Omental fat pad (tissue), 4 donors: Measurements from ENCODE around the gene C10orf143. TPM values are rescaled to one million over a fixed set of nuclear protein-coding genes. Genes with fewer than 3 reads are reported as not detected.

Source experiments
- ATAC-seq: fragments of 150-250 bp; one replicate; pipeline ENCODE4 v1.9.1; 2016; ENCODE audit warnings: mild to moderate bottlenecking, moderate library complexity; ENCODE audit not compliant: low FRiP score
- DNase-seq: peaks from one replicate; pipeline ENCODE4 v3.0.0-alpha.2; 2019; ENCODE audit warnings: low spot score
- total RNA-seq, 4 donors: library from RNA; depleted of rRNA; stranded (reverse); fragments of >200 nt; gene quantifications; one replicate each; pipeline ENCODE4 v1.1.0, GENCODE V29; 2016
- TF ChIP-seq, protein P1 (sequence below), 3 donors: fragments of 450-650 bp; IDR thresholded peaks; one replicate each; pipeline ENCODE4 v1.5.1; 2016 to 2017; ENCODE audit warnings: antibody characterized with exemption in 3 of 3, mild to moderate bottlenecking in 3 of 3, moderate library complexity in 2 of 3

Gene C10orf143
- total RNA-seq, 4 donors from 2014 or later: 1.3 to 2.6 (median 1.6) TPM

DNA sequence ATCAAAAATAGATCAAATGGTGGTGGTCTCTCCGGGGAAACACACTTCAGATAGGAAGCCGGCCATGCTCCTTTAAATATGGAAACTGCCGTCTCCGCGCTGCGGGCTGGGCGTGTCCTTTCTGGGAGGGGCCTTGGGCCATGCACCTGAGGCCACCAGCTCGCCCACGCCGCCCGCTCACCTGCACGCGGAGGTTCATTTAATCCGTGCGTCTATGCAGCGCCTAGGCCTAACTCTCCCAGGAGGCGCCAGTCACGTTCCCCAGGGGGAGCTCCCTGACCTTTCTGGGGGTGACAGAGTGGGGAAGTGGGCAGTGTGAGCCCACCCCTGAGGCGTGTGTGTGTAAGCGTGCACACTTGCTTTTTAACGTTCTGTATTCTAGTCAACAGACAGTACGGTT, 64.0 kb downstream of the C10orf143 start:
- TF ChIP-seq, protein P1, sequence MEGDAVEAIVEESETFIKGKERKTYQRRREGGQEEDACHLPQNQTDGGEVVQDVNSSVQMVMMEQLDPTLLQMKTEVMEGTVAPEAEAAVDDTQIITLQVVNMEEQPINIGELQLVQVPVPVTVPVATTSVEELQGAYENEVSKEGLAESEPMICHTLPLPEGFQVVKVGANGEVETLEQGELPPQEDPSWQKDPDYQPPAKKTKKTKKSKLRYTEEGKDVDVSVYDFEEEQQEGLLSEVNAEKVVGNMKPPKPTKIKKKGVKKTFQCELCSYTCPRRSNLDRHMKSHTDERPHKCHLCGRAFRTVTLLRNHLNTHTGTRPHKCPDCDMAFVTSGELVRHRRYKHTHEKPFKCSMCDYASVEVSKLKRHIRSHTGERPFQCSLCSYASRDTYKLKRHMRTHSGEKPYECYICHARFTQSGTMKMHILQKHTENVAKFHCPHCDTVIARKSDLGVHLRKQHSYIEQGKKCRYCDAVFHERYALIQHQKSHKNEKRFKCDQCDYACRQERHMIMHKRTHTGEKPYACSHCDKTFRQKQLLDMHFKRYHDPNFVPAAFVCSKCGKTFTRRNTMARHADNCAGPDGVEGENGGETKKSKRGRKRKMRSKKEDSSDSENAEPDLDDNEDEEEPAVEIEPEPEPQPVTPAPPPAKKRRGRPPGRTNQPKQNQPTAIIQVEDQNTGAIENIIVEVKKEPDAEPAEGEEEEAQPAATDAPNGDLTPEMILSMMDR (IDR thresholded peaks at IDR 0.05): no peak
- DNase-seq (no peak), ATAC-seq (no peak)

- ATAC-seq (no peak), DNase-seq (no peak)
- TF ChIP-seq, protein P1 (IDR thresholded peaks at IDR 0.05): no peak
Measured at GRCh38 chr10:130045801-130046321, 64.8 kb downstream of the C10orf143 start.

GRCh38 chr10:130045091-130045652, 65.5 kb downstream of the C10orf143 start:
- no peak for DNase-seq
- ATAC-seq: no peak
- TF ChIP-seq, protein P1 (IDR thresholded peaks at IDR 0.05): no peak

GRCh38 chr10:130044067-130045061, 66.3 kb downstream of the C10orf143 start:
- DNase-seq (no peak), ATAC-seq (no peak)
- TF ChIP-seq, protein P1 (IDR thresholded peaks at IDR 0.05): no peak

GRCh38 chr10:130043491-130043890, 67.1 kb downstream of the C10orf143 start:
- ATAC-seq (no peak), DNase-seq (no peak)
- TF ChIP-seq, protein P1 (IDR thresholded peaks at IDR 0.05): no peak

- TF ChIP-seq, protein P1 (IDR thresholded peaks at IDR 0.05): no peak
- ATAC-seq (no peak), DNase-seq (no peak)
Measured at GRCh38 chr10:130042381-130042780, 68.2 kb downstream of the C10orf143 start.
